ENCODE results near the gene RSL24D1.
A peak's percentile ranks its signal among the peaks of the same experiment; 100 is the strongest.

The RSL24D1 gene

DNA sequence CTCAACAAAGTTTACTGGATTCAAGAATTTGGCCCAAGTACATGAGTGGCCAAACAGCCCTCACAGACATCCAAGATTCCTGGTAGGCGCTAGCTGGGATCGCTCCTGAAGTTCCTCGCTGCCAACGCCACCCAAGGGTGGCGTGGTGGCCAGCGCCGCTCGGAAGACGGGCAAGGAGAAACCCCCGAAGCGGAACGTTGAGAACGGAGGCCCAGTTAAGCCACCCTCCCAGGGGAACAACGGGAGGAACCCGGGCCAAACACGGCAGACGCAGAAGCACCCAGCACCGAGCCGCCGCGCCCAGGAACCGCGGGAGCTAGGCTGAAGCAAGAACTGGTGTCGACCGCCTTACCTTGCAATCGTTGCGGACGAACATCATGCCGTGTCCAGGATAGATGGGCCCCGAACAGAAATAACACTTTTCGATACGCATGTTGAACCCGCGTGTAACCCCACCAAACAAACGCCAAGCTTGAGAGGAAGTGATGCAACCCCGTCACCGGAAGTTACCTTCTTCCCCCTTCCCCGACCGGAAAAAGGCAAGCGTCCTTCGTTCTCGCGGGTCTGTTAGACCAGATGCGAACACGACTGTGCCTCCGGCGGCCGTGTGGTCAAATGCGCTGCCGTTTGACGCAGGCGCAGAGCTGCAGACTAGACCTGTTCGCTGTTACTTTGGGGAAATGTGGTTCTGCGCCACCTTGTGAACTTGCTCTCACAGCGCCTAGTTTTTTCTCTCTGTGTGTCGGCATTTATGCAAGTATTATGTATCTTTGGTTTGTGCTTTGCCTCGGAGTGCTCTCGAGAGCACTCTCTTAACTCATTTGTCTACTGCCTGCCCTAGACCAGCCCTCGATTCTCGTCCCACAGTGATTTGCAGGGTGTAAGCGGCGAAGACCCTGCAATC lies at the start of gene RSL24D1:
TSS of gene RSL24D1 (minus strand) at position 484 of the 904 bp plus-strand sequence. CDS start at position 433, 51 bp downstream.
- DNase-seq (ENCODE audit: insufficient read length, low spot score) (peak; percentile 95), FAIRE-seq (peak; percentile 99)

DNA sequence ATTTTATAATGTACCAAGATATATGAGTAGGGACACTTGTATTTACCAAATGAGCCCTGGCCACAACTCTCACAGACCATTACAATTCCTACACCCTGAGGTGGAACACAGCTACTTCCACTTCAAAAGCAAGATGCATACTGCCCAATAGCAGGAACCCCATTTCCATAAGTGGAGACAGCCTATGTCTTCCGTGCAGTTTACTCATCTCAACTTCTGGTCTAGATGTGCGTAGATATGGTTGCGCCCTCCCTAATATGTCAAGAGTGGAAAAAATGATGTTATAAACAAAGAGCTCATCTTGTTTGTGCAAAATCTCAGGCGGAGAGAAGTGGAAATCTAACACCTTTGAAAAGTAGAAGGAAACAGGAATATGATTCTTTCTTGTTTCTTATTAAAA lies 48.3 kb upstream of the RSL24D1 start:
- FAIRE-seq, result no peak

DNA sequence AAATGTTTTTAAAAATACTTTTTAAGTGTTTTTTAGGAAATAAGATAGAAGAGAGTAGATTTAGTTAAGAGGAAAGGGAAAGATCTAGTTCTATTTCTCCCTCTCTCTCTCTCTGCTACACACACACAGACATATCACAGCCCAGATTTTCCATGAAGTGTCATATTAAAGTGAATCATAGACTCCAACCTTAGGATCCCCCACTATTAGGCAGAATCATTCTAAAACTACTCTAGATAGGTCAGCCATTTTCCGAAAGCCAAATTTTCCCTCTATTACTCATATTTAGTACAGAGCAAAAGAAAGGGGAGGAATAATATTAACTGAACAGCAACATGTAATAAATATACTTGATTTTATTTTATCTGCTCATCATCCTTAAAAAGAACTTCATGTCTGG lies 45.1 kb upstream of the RSL24D1 start:
- no peak for FAIRE-seq

More for the DNA sequence above, 48.3 kb upstream of the RSL24D1 start:
- DNase-seq (ENCODE audit: insufficient read length, low spot score), result no peak

DNA sequence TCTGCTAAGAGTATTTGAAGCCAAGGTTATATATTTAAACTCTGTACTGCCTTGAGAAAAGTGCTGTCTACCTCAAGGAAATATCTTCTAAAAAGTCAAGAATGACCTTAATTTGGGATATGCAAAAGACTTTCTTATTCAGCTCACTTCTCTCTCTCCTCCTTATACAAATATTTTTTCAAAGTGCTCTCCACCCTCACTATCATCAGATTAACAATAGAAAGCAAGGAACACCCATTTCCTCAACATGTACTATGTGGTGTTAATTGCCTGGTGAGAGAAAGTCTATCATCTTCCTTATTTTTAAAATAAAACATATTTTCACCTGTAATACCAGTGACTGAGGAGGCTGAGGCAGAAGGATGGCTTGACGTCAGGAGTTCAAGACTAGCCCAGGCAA lies 44.4 kb upstream of the RSL24D1 start:
- FAIRE-seq, result no peak
- no peak for DNase-seq (ENCODE audit: insufficient read length, low spot score)

More for the DNA sequence above, 45.1 kb upstream of the RSL24D1 start:
- no peak for DNase-seq (ENCODE audit: insufficient read length, low spot score)

DNA sequence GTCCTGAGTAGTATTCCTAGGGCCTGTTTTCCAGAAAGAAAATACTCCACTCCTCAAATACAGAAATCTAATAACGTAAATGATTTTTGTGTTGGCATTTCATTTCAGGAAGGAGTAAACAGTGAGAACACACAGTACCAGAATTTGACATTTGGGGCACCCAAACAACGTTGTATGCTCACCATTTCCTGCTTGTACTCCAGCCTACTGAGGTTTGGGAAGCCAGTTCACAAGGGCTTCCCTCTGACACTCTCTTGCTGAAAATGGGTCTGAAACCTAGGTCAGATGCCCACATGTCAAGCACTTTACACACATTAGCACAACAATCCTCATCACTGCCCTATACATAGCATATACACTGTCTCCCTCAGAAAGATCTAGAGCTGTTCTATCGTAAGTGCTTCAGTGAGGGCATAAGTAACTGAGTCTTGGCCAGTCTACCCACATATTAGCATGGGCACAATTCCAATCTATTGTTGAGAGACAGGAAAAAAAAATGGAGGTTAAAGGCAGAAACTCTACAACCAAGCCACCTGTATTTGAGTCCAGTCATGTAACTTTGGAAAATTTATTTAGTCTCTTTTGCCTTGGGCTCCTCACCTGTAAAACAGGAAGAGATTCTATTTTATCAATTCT lies 43.5 kb upstream of the RSL24D1 start:
- FAIRE-seq (no peak), DNase-seq (ENCODE audit: insufficient read length, low spot score) (no peak)

DNA sequence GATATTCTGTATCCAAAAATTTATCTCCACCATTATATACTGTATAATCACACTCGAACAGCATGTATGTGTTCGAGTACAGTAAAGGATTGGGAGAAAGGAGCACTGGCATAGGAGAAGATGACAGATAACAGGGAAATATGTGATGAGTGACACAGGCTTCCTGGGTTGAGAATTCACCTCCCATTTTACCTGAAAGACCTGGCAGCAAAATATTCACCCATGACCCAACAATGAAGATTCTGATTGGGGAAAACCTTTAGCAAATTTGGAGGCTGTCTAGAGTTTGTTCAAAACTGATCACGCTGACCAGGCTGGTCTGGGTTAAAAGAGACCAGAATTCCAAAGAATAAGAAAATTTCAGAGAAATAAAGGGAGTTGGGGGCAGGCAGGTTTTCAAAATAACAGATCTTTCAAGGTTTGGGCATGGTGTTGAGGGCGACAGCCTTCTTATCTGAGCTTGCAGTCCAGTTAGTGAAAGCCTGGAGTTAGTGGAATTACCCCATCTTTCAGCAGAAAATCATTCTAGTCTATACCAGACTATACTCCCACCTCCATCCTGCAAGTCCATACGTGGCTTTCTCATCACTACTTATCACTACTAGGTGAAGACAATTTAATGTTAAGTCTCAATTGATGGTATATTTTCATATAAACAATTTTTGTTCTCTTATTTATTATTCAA lies 42.8 kb upstream of the RSL24D1 start:
- no peak for FAIRE-seq
- no peak for DNase-seq (ENCODE audit: insufficient read length, low spot score)

DNA sequence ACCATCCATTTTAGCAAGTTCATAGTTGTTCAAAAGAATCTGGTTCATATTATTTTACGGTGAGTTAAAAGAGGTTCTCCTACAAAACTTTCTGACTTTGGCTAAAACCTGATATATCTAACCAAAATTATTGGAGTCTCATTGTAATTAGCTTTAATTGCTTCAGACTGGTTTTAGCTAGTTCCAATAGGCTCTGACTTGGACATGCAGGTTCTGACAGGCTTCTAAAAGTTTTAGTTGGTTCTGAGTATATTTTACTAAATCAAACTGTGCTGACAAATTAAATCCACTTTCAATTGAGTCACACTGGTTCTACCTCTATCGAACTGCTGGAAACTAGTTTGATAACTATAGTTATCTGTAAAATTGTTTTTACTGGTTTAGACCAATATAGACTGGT lies 42.1 kb upstream of the RSL24D1 start:
- DNase-seq (ENCODE audit: insufficient read length, low spot score), result no peak
- no peak for FAIRE-seq

DNA sequence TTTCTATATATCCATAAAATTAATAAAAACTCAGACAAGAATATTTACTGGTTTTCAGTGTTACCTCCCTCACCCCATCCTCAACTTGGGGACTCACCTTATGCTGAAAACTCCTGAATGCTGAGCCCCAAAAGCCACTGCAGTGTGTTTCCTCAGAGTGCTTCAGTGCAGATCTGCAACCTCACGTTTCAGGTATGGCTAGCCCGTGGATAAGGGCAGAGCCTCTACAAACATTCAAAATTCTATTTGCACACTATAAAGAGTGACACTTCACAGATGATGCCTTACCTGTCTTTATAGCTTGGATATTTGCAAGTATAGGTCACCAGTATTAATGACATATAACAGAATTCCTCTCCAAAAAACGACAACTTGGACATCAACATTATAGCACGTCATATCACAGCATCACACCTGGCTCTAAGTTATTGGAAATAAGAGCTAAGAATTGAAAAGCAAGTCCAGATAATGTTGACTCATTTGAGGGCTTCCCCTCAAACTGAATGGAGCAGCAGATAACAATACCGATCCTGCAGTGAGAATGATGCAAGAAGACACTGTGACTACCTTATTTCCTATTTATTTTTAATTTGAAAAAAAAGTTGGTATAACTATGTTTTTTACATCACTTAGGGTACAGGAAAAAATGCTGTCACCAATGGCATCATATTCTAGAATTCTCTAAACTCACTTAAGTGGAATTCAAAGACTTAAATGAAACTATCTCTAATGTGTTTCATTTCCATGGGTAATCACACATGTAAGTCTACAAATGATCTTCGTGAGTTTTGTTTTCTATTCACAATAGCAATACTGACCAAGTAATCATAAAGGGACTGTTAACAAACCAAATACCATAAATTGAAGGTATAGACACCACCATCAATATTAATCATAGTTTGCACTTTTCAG lies 40.7 kb upstream of the RSL24D1 start:
- DNase-seq (ENCODE audit: insufficient read length, low spot score), result no peak
- FAIRE-seq, result no peak

DNA sequence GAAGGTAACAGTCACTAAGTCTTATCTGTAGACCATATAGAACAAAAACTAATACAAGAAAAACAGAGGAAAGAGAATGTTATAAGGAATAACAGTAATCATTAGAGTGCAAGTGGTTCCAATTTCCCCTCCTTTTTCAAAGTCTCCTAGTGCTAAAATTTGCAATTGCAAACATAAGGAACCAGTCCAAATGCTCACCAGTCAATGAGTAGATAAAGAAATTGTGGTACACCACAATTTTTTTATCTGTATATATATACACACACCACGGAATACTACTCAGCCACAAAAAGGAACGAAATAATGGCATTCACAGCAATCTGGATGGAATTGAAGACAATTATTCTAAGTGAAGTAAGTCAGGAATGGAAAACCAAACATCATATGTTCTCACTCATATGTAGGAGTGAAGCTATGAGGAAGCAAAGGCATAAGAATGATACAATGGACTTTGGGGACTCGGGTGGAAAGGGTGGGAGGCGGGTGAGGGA lies 38.9 kb upstream of the RSL24D1 start:
- DNase-seq (ENCODE audit: insufficient read length, low spot score) (no peak), FAIRE-seq (no peak)

DNA sequence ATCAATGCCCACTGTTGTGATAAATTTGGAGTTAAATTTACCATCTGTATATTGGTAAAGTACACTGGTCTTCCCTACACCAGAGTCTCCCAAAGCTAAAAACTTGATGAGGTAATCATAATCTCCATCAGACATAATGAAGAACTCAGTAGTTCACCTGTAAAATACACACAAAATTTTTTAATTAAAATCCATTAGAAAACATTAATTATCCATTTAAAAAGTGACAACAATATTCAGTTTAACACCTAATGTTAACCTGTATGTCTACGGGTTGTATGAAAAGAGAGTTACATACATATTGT lies 38.0 kb upstream of the RSL24D1 start:
- DNase-seq (ENCODE audit: insufficient read length, low spot score) (no peak), FAIRE-seq (no peak)

DNA sequence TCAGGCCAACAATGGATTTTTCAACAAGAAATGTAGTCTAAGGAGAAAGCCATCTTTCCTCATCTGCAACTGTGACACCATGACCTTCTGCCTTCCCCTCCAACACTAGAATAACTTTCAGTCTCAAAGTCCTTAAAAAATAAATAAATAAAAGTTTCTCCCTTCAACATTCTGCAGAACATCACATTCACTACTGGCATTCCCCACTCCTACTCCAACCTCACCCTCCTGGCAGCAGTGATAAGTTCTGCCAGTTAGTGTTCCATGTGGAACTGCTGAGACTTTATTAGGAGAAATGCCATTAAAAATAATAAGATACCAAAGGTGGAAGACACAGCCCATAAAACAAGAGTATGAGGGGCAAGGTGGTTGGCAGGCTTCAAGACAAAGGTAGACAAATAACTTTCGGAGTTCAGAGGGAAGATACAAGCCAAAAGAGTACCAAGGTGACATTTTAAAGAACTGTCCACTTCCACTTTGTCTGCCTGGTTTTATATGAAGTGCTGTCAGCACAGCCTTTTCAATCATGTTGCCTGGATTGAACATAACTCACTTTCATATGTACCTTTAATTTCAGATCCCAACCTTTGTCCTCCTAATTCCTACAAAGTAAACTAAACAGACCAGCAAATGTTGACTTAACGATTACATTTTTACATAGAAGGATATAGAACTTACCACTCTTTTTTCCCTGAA lies 37.5 kb upstream of the RSL24D1 start:
- FAIRE-seq, result no peak
- no peak for DNase-seq (ENCODE audit: insufficient read length, low spot score)

DNA sequence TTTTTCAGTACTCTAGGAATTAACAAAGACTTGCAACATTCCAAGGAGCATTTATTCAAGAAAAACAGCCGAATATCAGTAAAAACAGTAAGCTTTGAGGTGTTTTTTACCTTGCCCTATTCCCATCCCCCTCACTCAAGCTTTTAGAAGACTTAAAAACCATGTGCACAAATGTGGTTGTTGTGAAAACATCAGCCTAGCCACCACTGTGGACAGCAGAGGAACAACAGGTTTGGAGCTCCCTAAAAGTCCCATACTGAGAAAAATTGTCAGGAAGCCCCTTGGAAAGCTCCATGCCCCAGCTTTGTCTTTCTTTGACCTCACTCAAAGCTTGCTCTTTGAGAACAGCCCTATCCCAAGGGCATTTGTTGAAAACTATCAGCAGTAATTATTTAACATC lies 34.7 kb upstream of the RSL24D1 start:
- no peak for DNase-seq (ENCODE audit: insufficient read length, low spot score)
- no peak for FAIRE-seq

DNA sequence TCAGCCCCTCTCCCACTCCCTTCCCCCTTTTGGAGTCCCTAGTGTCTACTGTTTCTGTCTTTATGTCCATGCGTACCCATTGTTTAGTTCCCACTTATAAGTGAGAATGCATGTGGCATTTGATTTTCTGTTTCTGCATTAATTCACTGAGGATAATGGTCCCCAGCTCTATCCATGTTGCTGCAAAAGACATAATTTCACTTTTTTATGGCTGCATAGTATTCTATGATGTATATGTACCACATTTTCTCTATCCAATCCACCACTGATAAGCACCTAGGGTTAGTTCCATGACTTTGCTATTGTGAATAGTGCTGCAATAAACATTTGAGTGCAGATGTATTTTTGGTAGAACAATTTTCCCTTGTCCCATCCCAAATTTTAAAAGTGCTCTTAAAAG lies 34.2 kb upstream of the RSL24D1 start:
- FAIRE-seq, result no peak

DNA sequence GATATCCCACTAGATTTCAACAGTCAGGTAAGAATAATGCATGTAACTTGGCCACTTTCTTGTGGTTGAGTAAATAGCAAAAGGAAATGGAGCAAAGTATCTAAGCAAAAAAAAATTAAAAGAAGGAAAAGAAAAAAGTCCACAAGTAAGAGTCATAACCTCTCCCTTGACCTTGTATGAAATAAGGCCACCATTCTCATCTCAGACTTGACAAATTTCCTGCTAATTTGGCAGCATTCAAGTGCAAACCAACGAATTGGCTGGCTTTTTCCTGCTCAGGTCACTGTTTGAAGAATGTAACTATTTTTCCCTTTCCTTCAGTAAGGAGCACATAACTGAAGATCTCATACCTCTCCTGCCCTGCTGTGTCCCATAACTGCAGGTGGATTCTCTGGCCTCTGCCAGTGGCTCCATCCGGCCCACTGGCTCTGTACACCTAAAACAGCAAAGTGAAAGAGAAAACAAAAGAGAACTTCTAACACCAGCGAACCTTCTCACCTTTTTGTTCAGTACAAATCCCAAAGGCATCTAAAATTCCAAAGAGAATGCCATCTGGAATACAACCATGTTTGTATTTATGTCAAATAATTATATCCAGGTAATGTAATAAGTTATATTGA lies 33.4 kb upstream of the RSL24D1 start:
- no peak for FAIRE-seq
- no peak for DNase-seq (ENCODE audit: insufficient read length, low spot score)

More for the DNA sequence above, 34.2 kb upstream of the RSL24D1 start:
- DNase-seq (ENCODE audit: insufficient read length, low spot score), result no peak

DNA sequence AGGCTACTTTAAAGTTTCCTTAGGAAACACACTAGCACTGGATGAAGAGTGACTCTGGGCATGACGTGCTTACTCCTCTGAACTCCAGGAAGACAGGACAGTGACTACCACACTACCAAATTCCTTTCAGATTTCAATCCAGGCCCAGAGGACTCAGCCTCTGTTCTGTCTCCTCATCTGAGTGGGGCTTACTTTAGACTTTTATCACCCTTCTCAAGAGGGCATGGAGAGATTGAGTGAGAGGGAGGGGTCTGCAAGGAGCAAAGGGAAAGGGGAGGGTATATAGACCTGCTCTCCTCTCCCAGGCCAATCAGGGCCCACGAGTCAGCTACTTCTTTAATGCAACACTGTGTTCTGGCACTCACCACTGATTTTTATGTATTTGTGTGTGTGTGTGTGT lies 29.4 kb upstream of the RSL24D1 start:
- FAIRE-seq (no peak), DNase-seq (ENCODE audit: insufficient read length, low spot score) (no peak)

DNA sequence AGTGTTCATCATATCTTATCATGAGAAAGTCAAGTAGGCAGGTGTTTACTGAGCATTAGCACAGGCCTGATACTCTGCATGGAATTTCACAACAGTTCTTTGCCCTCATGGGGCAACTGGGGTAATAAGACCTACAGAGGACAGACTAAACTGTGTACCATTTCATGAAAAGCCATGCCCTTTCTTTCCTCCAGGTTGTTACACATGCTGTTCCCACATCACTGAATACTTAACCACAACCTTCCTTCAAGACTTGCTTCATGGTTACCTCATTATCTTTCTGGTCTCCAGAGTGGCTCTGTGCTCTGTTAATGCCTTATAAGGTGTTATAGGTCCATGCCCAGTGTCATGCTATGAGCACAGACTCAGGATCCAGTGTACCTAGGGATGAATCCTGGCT lies 28.2 kb upstream of the RSL24D1 start:
- no peak for FAIRE-seq
- DNase-seq (ENCODE audit: insufficient read length, low spot score), result no peak

DNA sequence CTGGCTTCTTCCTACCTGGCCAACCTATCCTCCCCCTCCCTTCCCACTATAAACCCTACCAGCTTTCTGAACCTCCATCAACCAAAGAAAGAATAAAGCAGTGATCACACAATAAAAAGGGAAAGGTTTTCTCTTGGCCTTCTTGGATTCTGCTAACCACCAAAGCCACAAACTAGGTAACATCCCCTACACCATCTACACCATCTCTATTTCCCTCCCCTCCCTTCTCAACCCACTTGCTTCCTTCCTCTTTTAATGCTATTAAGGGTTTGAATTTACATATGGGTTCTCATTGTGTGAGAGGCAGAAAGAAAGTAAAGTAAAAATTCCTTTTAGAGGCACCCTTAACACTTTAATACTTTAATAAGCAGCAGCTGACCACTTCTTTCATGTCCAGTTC lies 25.8 kb upstream of the RSL24D1 start:
- DNase-seq (ENCODE audit: insufficient read length, low spot score), result no peak
- FAIRE-seq, result no peak

DNA sequence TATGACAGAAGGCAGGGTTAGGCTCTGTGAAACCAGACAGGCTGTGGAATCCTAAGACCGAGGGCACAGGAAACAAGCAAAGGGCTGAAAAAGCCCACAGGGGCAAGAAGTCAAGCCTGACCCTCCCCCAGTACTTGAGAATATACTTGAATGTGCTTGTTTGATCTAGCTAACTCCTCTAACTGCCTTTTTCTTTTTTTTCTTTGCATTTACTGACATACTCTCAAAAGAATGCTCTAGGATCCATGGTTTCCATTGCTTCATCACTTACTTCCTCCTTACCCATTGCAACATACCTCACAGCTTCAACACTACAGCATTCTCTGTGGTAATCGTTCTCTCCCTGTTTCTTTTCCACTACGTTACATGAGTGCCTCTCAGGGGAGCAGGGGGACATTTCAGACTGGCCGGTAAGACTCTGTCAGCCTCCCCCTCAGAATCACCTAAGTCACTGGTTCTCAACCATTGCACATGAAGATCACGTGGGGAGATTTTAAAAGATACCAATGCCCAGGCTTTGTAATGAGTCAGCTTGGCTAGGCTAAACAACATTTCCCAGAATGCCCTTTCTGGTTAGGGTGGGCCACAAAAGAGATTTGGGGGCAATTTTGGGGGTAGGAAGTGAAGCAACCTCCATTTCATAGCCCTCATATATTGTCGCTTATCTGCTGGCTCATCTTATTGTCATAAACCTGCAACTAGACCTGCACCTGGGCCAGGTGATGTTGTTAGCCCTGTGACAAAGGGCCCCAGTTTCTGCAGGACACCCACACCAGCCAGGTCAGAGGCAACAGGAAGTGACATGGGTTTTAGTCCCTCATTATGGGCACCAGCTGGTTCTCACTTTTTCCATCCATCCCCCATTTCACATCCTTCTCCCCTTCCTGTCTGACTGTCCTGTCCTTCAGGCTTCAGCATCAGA lies 24.6 kb upstream of the RSL24D1 start:
- peak; percentile 65 for DNase-seq (ENCODE audit: insufficient read length, low spot score)
- FAIRE-seq, result peak; percentile 72
